HG03354 (cell line): ENCODE results near the gene MYH10.
A peak's percentile ranks its signal among the peaks of the same experiment; 100 is the strongest.

Experiments
- ATAC-seq: cut with Tn5 transposase; IDR thresholded peaks from one replicate; pipeline ENCODE4 v1.9.1; 2021; ENCODE audit warnings: mild to moderate bottlenecking; ENCODE audit not compliant: unreplicated experiment, poor library complexity, severe bottlenecking

The MYH10 gene

DNA sequence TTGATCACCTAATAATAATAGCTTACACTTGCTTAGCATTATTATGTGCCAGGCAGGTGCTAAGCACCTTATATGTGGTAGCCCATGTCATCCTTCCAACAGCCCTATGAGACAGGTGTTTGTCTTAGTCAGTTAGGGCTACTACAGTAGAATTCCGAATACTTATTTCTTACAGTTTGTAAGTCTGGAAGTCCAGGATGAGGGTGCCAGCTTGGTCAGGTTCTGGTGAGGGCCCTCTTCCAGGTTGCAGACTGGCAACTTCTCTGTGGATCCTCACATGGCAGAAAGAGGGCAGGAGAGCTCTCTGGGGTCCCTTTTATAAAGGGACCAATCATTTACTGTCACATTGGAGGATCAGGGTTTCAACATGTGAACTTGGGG lies 19.6 kb upstream of the MYH10 start:
- ATAC-seq = no peak

GRCh38 chr17:8649157-8650118 lies 18.9 kb upstream of the MYH10 start:
- ATAC-seq = no peak

DNA sequence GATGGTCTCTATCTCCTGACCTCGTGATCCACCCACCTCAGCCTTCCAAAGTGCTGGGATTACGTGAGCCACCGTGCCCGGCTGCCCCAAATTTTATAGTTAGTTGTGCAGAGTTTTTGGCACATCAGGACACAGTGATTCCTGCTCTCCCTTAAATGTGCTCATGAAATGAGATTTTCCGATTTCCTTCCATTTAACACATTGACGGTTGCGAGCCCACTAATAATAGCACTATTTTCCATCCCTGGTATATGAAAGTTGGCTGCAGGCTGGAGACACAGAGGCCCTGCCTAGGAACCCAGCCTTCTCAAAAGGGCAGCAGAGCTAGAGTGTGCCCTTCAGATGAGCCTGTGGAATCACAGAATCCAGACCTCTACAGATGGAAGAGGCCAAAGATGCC lies 17.4 kb upstream of the MYH10 start:
- ATAC-seq = no peak

DNA sequence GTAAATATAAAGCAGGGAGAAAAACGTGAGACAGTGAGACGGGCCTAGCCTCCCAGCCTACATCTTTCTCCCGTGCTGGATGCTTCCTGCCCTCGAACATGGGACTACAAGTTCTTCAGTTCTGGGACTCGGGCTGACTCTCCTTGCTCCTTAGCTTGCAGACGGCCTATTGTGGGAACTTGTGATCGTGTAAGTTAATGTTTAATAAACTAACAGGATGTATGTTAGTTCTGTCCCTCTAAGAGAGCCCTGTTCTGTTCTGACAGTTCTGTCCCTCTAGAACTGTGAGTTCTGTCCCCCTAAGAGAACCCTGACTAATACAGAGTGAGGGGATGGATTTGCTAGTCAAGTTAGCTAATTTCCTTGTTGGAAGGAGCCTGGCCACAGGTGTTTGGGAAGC lies 16.7 kb upstream of the MYH10 start:
- ATAC-seq = no peak

DNA sequence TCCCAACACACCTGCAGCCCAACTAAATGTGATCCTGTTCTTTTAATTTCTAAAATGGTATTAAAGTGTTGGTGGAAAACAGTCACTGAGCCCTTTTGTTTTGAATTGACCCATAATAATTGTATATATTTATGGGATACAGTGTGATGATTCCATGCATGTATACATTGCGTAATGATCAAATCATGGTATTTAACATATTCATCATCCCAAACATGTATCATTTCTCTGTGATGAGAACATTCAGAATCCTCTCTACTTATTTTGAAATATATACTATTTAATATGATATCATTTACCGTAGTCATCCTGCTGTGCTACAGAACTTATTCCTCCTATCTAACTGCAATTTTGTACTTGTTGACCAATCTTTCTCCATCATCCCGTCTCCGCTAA lies 14.0 kb upstream of the MYH10 start:
- ATAC-seq = no peak

- no peak for ATAC-seq
Observed at GRCh38 chr17:8643855-8644506, 13.5 kb upstream of the MYH10 start.

- ATAC-seq = no peak
Observed at GRCh38 chr17:8639709-8640108, 9.2 kb upstream of the MYH10 start.

DNA sequence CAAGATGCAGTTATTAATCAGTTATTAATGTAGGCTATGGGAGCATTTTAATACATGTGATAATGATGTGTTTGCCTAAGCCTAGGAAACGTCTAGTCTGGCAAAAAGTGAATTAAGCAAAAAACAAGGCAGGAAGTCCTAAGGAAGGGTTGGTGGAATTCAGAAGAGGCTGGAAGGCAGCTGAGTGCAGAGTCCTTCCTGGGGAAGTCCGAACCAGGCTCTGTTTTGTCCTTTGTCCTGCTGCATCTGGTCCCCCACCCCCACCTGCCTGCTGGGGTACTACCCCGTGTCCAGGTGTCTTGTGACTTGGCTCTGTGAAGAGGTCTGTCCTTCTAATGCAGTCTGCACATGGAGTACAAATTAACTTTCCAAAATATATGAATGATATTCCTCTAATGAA lies 1.5 kb upstream of the MYH10 start:
- no peak for ATAC-seq

GRCh38 chr17:8631554-8631877 lies 991 bp upstream of the MYH10 start:
- no peak for ATAC-seq

DNA sequence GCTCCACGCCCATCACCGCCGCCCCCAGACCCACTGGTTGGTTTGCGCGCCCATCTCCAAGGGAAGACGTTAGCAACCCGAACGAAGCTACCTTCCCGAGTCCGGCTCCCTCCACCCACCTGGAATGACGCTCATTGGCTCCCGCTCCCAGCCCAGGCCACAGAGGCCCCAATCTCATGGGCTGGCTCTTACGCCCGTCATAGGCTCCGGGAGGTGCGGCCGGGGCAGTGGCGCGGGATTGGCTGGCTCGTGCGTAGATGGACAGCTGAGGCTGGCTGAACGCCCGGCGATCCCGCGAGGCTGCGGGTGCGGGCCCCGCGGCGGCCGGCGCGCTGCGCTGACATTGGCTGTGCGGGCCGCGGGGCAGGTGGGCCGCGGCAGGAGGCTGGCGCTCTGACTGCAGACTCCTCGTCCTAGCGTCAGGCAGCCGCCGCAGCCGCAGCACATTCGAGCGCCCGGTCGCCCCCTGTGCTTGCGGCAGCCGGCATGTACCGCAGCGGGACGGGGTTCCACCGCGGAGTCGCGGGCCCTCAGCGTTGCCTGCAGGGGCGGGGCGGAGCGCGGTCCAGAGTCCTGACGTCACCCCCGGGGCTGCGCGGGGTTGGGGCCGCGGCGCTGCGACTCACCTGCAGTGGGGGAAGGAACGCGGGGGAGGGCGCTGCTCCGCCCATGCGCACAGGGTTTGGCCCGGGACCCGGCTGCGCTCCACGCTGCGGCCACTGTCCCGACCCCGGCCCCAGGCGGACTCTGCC lies 453 bp upstream of the MYH10 start:
- ATAC-seq = peak; percentile 98

- no peak for ATAC-seq
Observed at GRCh38 chr17:8629371-8630226, 926 bp downstream of the MYH10 start.

- no peak for ATAC-seq
Observed at GRCh38 chr17:8628609-8629169, 1.8 kb downstream of the MYH10 start.

- ATAC-seq = no peak
Observed at GRCh38 chr17:8628172-8628571, 2.4 kb downstream of the MYH10 start.

- no peak for ATAC-seq
Observed at GRCh38 chr17:8623591-8623990, 6.9 kb downstream of the MYH10 start.

DNA sequence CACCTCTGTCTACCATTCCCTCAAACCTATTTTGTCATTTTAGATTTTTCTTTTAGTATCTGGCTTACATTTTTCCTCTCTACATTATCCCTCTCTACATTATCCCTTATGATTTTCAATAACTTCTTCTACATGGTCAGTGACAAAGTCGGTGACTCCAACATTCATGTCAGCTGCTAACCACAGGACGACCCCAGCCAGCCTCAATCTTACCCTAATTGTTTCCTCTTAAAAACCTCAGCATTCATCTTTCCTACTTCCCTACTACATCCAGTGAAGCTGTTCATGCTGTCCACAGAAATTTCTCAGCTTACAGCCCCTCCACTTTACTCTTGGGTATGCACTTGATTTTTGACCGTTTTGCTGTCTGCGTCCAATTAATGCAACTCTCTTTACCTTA lies 8.3 kb downstream of the MYH10 start:
- ATAC-seq = no peak

GRCh38 chr17:8621585-8621984 lies 8.9 kb downstream of the MYH10 start:
- ATAC-seq = no peak

GRCh38 chr17:8619294-8619693 lies 11.2 kb downstream of the MYH10 start:
- ATAC-seq = no peak

- ATAC-seq = no peak
Observed at GRCh38 chr17:8618825-8619224, 11.7 kb downstream of the MYH10 start.

- no peak for ATAC-seq
Observed at GRCh38 chr17:8614988-8615387, 15.5 kb downstream of the MYH10 start.
